Measurements from ENCODE around the gene SMOC2.

SMOC2 gene

GRCh38 chr6:168581706-168582105 is 140.7 kb downstream of the SMOC2 start:
- no peak for DNase-seq

GRCh38 chr6:168582571-168582981 is 141.6 kb downstream of the SMOC2 start:
- DNase-seq: no peak

- no peak for DNase-seq
Measured at GRCh38 chr6:168583126-168583525, 142.1 kb downstream of the SMOC2 start.

GRCh38 chr6:168583821-168584220 is 142.8 kb downstream of the SMOC2 start:
- no peak for DNase-seq

GRCh38 chr6:168584249-168584648 is 143.3 kb downstream of the SMOC2 start:
- DNase-seq: no peak

GRCh38 chr6:168584671-168585070 is 143.7 kb downstream of the SMOC2 start:
- no peak for DNase-seq

- no peak for DNase-seq
Measured at GRCh38 chr6:168585441-168585840, 144.5 kb downstream of the SMOC2 start.

- DNase-seq: no peak
Measured at GRCh38 chr6:168589275-168589674, 148.3 kb downstream of the SMOC2 start.

GRCh38 chr6:168590406-168590805 is 149.4 kb downstream of the SMOC2 start:
- no peak for DNase-seq

GRCh38 chr6:168596344-168596743 is 155.4 kb downstream of the SMOC2 start:
- DNase-seq: no peak

- no peak for DNase-seq
Measured at GRCh38 chr6:168597471-168597875, 156.5 kb downstream of the SMOC2 start.

GRCh38 chr6:168598251-168599117 is 157.5 kb downstream of the SMOC2 start:
- no peak for DNase-seq

GRCh38 chr6:168599118-168599494 is 158.1 kb downstream of the SMOC2 start:
- DNase-seq: no peak

GRCh38 chr6:168599769-168600330 is 158.9 kb downstream of the SMOC2 start:
- no peak for DNase-seq

GRCh38 chr6:168600381-168600780 is 159.4 kb downstream of the SMOC2 start:
- DNase-seq: no peak

- DNase-seq: no peak
Measured at GRCh38 chr6:168601111-168601510, 160.1 kb downstream of the SMOC2 start.

GRCh38 chr6:168601546-168601945 is 160.6 kb downstream of the SMOC2 start:
- no peak for DNase-seq

- DNase-seq: no peak
Measured at GRCh38 chr6:168602576-168602975, 161.6 kb downstream of the SMOC2 start.

GRCh38 chr6:168603234-168603633 is 162.2 kb downstream of the SMOC2 start:
- DNase-seq: no peak

- no peak for DNase-seq
Measured at GRCh38 chr6:168605964-168606363, 165.0 kb downstream of the SMOC2 start.

- DNase-seq: no peak
Measured at GRCh38 chr6:168606722-168607121, 165.7 kb downstream of the SMOC2 start.

- no peak for DNase-seq
Measured at GRCh38 chr6:168607272-168608112, 166.5 kb downstream of the SMOC2 start.

GRCh38 chr6:168608113-168608400 is 167.1 kb downstream of the SMOC2 start:
- no peak for DNase-seq
